ENCODE data around the gene TMEM205.

DNA sequence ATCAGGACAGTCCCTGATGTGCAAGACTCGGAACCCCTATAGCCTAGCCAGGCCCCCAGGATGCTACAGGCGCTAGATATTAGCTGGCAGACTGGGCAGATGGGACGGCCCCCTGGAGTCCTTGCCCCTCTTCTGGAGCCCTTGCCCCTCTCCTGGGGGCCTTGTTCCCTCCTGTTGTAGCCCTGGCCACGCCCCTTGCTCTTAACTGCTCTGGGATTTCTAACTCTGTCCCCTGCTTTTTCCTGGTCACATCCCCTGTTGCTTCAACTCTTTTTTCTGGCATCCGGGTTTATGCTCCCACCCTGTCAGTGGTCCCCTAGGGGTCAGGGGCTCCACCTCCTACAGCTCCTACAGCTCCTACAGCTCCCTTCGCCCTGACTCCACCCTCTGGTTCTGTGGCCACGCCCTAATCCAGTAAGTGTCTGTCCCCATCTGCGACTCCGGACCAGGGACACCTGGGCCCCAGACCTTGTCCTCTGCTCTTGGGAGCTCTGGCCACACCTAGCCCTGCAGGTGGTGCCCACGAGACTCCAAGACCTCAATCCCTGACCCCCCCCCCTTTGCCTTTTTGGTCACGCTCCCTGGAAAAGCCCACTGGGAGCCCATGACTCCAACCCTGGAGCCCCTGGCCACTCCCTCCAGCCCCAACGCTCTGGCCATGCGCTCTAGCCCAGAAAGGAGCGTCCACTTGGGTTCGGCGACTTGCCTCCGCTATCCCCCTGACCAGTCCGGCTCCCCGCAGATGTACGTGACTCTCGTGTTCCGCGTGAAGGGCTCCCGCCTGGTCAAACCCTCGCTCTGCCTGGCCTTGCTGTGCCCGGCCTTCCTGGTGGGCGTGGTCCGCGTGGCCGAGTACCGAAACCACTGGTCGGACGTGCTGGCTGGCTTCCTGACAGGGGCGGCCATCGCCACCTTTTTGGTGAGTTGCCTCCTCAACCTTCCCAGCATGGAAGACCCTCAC is 16.0 kb upstream of the TMEM205 start:
- TF ChIP-seq, protein P1, sequence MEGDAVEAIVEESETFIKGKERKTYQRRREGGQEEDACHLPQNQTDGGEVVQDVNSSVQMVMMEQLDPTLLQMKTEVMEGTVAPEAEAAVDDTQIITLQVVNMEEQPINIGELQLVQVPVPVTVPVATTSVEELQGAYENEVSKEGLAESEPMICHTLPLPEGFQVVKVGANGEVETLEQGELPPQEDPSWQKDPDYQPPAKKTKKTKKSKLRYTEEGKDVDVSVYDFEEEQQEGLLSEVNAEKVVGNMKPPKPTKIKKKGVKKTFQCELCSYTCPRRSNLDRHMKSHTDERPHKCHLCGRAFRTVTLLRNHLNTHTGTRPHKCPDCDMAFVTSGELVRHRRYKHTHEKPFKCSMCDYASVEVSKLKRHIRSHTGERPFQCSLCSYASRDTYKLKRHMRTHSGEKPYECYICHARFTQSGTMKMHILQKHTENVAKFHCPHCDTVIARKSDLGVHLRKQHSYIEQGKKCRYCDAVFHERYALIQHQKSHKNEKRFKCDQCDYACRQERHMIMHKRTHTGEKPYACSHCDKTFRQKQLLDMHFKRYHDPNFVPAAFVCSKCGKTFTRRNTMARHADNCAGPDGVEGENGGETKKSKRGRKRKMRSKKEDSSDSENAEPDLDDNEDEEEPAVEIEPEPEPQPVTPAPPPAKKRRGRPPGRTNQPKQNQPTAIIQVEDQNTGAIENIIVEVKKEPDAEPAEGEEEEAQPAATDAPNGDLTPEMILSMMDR (conservative IDR thresholded peaks at IDR 0.05; ENCODE audit: low read length) = no peak
- TF ChIP-seq EZH2phosphoT487 (IDR thresholded peaks at IDR 0.05; ENCODE audit: borderline replicate concordance, low read depth, low read length) = no peak
